Measurements from ENCODE around the gene SNTG2.
"Not testable (repeated sequence)": the region's sequence is repeated elsewhere in the genome, so short reads cannot be mapped to it uniquely, and the experiment has no call there.

The SNTG2 gene

DNA sequence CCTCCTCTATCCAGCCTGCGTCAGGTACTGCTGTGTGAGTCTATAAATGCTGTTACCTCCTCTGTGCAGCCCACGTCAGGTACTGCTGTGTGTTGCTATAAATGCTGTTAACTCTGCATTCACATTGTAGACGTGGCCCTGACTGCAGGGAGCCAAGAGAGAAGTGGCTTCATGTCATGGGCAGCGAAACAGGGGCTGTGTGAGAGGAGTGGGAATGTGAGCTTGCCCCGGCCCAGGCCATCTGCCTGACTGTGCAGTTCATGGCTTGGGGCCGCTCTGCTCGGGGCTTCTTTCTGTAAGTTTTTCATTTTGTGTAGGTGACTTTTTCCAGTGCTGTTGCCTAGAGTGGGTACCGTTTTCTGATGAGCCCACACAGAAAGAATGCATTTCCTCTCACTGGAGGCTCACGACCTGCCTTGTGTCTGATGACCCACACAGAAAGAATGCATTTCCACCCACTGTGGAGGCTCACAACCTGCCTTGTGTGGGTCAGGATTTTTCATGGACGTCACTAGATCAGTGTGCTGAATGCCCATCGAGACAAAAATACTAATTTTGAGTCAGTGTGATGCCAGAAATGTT lies 104.5 kb downstream of the SNTG2 start:
- no peak for DNase-seq

DNA sequence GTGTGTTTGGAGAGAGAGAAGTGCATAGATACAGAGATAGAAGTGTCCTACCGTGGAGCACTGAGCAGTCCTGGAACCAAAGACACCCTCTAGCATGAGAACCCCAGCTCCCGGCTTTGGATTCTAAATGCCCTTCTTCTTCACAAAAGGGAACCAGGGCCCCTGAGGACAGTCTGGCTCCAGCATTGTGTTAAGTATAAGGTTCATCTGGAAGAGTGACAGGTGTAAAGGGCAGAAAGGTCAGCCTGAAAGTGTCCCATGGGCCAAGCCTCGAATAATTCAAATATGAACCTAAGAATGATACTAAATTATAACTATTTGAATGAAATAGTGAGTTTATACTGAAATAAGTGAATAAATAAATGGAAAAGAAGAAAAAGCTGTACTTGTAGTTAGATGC lies 109.7 kb downstream of the SNTG2 start:
- no peak for DNase-seq

DNA sequence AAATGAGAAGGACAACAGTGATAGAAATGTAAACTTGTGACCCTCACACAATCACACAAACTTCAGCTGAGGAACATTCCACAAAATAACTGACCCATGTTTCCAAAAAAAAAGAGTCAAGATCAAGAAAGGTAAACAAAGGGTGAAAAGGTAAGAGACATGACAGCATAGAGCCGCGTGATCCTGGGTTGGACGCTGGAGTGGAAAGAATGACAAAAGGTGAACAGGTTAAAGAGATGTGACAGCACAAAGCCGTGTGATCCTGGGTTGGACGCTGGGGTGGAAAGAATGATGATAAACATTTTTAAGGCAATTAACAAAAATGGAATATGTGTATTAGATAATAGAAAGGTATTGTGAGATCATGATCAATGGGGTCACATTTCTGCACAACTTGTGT lies 110.3 kb downstream of the SNTG2 start:
- DNase-seq, result no peak

DNA sequence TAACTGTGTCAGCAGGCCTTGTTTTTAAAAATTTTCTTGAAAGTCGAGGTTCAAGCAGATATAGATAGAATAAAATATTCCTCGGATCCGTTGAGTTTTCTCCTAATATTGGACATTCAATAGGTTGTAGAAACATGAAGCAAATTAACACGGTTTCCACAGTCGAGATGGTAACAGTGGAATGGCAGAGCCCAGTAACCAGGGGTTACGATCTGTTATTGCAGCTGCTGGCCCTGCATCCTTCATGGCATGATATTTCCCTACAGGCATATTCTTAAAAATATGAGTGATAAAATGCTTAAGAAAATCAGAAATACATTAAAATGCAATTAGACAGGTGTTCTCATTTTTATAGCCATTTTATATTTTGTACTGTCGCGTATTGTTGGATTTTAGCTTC lies 117.6 kb downstream of the SNTG2 start:
- DNase-seq, result no peak

DNA sequence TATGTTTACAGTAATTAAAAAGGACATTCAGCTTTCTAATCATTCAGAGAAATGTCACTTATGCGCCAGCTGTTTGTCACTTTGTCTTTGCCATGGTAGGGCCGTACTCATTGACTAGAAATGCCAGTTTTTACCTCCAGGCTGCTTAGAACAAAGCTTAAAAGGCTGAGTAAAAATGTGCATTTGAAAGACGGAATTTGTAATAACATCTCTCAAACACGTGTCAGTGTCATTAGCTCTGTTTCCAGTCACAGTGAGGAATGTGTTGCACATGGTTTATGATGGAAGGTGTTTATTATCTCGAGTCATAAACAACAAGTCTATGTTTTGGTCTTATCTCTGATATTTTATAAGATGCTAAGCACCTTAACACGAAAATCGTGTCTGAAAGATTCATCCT lies 118.2 kb downstream of the SNTG2 start:
- DNase-seq, result no peak

DNA sequence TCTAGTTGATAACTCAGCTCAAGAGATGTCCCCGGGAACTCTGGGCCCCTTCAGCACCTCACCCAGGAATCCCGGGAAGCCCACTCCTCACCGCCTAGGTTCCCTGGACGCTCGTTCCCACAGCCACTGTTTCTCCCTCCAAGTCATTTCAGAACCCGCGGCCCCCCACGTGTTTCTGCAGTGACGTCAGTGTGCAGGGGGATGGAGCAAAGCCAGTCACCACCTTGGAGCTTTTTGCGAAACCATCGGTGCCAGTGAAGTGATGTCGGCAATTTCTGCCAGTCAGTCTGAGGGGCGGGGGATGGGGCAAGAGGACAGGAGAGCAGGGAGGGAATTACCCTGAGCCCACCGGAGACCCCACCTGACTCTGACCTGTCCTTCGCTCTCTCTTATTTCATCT lies 119.2 kb downstream of the SNTG2 start:
- DNase-seq, result no peak

DNA sequence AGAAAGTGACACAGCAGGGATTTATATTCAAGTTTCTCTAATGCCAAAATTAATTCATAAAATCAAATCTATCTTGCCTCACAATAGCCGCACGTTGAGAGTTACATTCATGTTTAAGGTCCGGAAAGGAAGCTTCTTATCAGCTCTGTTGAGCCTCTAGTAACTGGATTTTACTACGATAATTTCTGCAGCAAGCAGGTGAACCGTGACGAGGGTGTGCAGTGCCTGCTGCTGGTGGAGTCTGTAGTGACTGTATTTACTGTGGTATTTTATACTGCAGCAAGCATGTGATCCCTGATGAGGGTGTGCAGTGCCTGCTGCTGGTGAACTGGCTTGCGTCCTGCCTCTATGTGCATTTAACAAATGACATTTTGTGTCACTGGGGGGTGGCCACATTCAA lies 120.0 kb downstream of the SNTG2 start:
- no peak for DNase-seq

DNA sequence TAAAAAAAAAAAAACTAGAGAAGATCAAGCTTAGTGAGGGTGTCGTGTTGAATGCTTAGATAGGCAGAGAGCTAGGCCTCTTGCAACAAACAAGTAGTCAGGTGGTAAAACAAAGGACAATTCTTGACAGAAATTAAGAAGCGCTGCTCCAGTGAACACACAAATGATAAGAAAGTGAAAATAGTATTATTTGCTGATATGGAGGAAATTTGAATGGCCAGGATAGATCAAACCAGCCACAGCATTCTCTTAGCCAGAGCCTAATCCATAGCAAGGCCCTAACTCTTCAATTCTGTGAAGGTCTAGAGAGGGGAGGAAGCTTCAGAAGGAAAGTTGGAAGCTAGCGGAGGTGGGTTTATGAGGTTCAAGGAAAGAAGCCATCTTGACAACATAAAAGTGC lies 121.0 kb downstream of the SNTG2 start:
- DNase-seq, result no peak

DNA sequence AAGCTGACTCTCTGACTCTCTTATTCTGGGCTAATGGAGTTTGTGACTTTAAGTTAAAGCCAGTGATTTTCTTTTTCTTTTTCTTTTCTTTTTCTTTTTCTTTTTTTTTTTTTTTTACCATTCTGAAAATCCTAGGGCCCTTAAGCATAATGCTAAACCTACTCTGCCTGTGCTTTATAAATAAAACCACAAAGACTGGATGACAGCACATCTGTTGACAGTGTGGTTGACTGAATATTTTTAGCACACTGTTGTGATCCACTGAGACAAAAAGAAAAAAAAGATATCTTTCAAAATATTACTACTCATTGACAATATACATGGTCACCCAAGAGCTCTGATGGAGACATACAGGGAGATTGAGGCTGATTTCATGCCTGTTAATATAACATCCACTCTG lies 121.6 kb downstream of the SNTG2 start:
- no peak for DNase-seq

DNA sequence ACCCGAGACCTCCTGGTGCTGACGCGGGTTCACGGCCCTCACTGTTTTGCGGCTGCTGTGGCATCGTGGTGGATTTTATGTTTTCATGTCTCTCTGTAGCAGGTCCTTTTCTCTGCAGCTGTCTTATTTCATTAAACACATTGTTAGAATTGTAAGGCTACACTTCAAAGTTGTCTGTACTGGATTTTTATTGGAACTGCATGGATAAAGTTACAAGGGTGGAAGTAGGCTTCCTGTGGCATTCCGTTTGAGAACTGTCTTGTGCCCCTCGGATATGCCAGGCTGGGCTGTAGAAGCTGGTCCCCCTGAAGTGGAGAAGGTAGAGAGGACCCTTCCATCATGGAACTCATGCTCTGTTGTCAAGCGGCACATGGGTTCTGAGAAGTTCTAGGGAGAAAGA lies 127.3 kb downstream of the SNTG2 start:
- DNase-seq, result no peak

DNA sequence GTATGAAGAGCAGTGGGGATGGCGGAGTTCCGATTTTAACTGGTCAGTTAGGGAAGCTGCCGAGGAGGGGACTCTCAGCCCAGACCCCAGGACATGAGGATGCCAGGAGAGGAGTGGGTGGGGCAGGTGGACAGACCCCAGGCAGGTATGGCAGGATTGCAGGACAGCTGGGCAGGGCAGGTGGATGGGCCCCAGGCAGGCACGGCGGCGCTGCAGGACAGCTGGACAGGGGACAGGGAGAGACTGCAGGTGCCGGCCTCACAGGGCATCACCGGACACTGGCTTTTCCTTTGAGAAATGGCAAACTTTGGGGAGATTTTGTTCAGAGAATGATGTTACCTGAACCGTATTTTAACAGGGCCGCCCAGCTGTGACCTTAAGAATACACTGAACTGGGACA lies 127.7 kb downstream of the SNTG2 start:
- DNase-seq, result no peak

DNA sequence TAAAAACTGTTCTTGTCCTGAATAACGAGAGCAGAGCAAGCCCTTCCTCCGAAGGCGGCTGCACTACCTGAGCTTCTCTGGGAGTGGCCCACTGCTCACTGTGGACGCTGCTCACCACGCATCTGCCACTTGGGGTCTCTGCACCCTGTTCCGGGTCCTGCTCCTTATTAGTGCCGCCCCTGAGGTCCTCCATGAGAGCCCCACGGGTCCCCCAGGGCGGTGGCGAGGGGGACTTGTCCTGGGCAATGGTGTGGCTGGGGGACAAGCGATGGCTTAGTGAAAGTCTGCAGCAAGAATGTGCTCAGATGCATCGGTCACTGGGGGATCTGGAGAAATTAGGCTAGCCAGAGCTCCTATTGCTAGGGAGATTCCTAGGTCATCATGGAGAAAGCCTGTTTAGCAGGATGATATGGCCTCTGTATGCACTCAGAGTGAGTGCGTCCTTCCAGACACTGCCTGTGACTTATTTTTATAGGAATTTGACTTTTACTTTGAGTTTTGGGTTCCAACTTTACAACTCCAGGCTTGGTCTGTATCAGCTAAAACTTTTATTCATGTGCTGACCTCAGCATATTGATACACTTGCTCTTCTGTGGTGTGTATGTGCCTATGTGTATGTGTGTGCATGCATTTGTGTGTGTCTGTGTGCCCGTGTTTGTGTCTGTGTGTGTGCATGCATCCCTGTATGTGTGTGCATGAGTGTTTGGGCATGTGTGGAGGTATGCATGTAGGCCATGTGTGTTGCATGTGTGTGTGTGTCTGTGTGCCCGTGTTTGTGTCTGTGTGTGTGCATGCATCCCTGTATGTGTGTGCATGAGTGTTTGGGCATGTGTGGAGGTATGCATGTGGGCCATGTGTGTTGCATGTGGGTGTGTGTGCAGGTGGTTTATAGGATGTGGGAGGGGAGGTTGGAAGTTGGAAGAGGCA lies 129.5 kb downstream of the SNTG2 start:
- no peak for DNase-seq

DNA sequence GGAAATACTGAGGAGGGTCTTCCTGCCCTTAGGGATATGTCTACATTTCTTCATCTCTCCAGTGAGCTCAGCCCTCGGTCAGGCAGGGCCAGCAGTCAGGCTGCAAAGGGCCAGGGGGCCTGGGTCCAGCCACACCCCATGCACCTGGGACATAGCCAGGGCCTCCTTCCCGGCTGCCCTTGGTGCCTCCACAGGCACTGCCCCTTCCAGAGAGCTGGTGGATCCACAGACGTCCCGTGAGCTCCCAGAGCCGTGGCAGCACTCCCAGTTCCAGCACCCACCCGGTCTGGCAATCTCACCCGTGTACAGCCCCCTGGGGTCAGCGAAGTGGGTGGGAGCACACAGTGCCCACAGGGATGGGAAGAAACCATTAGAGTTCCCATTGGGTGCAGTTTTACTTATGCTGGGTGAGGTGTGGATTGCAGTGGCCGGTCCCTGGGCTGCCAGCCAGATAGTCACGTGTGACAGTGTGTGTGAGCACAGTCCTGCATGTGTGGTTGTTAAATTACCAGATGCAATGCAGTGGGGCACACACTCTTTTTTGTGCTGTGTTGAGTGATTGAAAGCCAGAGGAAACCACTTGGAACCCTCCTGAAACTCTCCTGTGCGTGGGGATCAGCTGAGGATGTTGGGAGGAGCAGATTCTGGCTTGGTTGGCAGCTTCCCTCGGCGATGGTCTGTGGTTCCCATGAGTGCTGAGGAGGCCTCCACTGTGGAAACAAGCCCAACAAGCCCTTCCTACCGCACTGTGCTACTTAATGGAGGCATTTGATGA lies 131.0 kb downstream of the SNTG2 start:
- peak; percentile 77 for DNase-seq

DNA sequence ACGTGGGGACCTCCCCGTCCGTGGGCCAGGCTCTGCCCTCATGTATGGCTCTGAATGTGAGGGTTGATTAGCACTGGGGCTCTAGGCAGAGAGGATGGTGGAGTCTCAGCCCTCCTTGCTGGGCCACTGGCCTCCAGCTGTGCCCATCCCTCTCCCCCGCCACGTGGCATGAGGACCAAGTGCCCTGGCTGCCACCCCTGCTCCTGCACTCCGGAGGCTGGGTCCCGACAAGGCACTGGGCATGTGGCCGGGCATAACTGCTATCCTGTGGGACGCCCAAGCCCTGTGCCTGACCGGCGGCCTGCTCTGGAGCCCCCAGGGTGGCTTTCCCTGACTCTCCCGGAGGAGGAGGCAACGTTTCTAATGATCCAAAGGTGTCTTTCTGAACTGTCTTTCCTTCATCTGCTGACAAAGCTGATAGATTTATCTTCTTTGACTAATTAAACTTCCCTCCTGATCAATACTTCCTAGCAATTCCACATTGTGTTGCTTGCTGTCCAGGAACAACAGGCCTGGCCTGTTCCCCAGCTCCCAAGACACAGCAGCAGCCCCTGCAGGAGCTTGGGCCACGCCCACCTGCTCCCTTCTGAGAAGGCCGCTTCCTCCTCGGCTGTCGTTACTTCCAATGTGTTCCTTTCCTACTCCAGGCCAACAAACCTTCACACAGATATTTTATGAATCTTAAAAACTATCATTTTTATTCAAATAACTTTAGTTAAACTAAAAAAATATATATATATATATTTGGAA lies 132.0 kb downstream of the SNTG2 start:
- DNase-seq, result no peak

DNA sequence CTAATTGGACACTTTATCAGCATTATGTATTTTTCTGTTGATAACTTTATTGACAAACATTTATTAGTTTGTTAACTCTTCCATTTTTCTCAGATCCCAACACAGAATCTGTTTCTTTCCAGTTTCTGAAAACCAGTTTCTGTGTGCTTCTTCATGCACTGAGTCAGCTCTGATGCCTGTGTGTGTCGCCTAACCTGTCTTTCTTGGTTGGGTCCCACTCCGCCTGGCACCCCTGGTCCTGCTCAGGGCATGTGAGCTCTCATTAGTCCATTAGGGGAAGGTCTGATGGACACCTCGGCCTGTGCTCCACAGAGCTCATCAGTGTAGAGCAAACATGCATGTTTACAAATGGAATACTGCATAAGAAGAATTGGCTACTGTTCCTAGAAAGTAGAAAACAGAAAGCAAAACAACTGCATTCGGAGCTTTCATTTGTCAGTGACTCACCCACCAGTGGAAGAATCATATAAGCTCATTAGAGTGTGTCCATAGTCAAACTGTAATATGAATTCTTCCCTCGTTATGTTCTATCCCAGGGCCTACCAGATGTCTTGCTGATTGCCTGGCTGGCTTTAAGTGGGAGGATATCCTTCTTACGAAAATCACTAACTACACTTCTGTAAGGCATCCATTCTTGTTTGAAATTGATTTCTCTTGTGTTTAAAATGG lies 137.7 kb downstream of the SNTG2 start:
- no peak for DNase-seq

DNA sequence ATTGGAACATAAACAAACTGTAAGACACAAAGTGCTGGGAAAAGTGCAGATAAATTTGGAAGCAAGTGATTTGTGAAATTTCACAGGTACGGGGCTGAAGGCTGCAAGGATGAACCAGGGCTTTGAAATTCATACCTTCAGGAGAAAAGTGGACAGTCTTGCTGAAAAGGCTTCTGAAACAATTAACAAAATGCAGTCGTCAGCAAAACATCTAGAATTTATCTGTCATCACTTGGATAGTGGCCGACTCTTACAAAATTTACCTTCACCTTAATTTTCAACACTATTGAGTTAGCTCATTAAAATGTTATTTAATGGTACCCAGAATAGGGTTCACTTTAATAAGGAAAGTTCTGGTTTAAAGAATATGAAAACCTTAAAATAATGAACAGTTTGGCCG lies 138.3 kb downstream of the SNTG2 start:
- no peak for DNase-seq

DNA sequence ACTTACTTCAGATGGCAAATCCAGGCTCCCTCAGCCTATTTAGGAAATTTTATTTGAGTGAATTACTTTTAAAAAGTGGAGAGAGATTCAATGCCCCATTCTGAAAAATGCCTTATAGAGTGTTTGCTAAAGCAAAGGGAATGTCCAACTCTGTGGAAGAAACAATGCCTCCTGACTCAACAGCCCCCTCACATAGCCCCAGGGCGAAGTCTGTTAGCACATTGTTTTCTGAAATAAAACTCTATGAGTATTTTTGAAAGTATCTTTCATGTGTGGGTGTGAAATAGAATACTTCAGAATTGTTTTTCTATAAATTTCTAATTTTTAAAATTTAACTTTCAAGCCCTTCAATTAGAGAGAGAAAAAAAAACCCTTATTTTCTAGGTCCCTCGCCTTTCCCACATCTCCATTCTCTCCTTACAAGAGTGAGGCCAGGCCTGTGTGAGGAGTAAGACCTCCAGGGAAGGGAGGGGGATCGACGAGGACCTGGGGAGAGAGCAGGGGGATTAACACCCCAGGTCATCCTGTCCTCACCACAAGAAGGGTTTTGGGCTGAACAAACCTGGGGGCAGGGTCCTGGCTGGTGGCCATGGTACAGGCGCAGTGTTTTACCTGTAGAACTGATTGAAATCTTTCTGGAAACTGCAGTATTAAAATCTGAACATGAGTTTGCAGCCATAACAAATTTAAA lies 141.4 kb downstream of the SNTG2 start:
- DNase-seq, result no peak

DNA sequence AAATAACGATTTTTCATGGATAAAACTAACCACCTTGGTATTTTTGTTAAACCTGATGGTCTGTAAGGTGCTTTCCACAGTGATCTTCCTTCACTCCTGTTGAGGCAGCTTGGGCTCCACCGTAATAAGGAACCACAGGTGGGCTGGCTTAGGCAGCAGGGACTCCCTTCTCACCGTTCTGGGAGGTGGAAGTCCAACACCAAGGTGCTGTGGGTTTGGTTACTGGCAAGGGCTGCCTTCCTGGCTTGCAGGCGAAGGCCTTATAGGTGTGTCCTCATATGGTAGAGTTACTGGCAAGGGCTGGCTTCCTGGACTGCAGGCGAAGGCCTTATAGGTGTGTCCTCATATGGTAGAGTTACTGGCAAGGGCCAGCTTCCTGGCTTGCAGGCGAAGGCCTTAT lies 143.0 kb downstream of the SNTG2 start:
- DNase-seq, result not testable (repeated sequence)

DNA sequence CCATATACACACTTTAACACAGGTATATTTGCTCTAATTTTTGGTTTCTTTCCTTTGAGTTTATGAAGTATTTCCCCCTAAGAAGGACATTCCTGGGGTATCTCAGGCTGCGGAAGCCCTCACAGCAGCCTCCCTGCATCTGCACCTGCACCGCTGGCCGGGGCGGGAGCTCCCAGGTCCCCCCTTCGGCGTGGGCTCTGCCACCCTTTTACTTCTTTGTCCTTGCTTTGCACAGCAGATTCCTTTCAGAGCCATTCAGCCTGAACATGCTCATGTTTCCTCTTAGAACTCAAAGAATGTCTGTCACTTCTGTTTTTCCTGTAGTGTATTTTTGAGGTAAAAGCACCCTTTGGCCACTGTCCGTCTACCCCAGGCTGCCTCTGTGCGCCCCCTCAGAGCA lies 146.5 kb downstream of the SNTG2 start:
- DNase-seq, result no peak

DNA sequence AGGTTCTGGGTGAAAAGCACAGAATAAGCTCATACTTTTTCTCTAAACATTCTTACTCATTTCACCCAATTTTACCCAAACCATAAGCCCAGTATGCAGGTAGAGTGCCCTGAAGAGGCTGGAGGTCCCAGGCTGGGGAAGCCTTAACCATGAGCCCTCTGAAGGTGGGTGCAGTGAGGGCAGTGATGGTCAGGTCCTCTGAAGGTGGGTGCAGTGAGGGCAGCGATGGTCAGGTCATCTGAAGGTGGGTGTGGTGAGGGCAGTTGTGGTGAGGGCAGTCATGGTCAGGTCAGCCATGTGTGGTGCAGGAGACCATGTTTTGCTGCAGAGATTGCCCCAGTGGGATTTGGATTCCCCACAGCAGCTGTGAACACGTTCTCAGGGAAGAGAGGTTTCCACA lies 148.8 kb downstream of the SNTG2 start:
- DNase-seq, result no peak

DNA sequence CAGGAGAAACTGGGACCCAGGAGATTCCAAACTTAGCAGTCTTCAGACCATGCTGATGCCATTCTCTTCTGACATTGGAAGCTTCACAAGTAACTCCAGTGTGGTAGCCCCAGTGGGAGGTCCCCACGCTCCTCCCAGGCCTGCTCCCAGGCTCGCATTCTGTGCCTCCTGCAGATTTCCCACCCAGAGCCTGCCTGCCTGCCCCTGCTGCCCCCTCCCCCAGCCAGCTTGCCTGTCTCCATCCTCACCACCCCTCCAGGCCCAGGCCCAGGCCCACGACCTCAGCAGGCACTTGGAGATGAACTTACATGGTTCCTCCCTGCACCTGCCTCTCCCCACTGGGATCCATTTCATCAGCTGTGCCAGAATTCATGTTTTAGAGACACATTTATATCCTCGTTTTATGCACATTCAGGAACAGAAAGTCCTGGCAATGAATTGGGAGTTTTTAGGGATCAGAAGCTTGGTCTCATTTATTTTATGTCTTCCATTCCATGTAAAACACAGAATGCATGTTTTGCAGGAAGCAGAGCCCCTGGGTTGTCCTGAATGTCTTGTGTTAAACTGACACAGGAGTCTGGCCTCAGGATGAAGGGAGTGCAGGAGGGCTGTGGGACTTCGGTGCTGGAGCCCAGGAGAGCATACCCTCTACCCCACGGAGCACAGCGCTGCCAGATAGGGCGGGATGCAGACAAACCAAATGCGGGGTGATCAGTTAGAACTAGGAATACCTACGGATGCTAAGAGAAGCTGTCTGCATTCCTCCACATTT lies 150.5 kb downstream of the SNTG2 start:
- no peak for DNase-seq

All from right forelimb (tissue), 1 donor.